NCI-H2029 (cell line): ENCODE data around the gene MYOM1.

Experiments used
- DNase-seq: peaks from one replicate; lab custom pipeline; 2025; lab: John Stamatoyannopoulos, UW

MYOM1 gene

DNA sequence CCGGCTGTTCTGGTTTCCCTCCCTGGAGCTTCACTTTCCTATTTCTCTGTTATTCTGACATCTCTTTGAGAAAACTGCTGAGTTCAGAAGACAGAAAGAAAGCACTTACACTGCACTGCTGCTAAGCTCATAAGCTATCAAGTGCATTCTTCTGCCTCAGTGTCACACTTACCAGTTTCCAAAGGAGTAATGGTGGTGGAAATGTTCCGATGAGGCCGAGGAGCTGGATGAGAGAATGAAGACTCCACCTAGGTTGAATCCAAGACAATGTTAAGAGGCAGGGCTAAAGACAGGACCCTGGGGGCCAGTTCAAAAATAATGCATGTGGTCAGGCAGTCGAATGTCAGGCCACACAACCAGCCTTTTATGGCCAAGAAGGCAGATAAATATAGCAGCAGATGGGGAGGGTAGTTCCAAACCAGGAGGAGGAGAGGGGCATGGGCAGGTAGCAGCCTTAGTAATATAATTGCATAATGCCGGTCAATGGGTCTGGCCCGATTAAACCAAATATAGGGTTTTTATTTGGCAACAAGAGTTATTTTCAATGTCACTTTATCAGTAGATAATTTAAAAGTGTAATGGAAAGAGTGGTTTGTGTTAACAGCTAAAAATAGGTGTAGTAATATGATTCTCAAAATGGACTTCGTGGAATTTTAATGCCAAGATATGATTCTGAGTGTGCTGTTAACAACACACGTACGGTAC, at the start of gene MYOM1:
MYOM1 (minus strand) TSS at position 338 of the 705 bp plus-strand sequence. CDS start 4,745 bp downstream, outside the sequence.
- DNase-seq, result no peak

DNA sequence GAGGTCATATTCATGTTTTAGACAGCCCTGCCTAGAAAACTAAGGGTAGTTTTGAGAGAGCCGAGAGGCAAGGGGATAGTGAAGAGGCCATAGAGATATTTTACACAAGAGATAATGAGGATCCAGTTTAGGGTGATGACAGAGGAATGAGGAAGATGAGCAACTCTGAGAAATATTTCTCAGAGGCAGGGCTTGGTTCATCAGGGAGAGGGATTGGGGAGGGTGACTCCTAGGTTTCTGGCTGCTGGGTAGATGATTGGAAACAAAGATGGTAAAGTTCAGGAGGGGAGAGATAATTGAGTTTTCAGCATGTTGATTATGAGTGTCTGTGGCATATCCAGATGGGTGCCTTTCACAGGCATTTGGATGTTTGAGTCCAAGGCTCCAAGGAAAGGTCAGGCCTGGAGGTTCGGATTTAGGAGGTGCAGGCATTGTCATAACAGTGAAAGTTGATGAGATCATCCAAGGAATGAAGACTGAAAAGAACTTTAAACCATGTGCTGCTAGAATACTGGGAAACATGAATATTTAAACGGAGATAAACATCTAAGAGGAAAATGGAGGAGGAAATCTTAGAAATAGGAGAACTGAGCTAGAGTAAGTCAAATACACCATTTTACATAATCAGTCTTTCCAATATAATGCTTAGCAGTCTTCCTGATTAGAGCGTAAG, 49.6 kb upstream of the MYOM1 start:
- no peak for DNase-seq

DNA sequence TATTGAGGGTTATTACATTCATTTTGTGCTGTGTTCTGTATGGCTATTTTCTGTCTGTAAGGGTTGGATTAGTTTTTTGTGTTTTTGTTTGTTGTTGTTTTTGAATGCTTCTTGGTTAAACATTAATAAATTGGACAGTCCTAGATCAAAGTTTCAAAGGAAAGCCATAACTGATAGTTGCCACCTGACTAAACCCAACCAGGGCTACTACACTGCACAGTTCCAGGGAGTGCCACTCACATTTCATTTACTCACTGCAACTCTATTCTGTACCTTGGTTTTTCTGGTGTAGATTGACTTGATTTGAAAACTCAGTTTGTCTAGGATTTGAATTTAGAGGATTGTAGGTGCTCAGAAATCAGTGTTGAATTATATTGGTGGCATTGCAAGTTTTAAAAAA, 48.5 kb upstream of the MYOM1 start:
- no peak for DNase-seq

DNA sequence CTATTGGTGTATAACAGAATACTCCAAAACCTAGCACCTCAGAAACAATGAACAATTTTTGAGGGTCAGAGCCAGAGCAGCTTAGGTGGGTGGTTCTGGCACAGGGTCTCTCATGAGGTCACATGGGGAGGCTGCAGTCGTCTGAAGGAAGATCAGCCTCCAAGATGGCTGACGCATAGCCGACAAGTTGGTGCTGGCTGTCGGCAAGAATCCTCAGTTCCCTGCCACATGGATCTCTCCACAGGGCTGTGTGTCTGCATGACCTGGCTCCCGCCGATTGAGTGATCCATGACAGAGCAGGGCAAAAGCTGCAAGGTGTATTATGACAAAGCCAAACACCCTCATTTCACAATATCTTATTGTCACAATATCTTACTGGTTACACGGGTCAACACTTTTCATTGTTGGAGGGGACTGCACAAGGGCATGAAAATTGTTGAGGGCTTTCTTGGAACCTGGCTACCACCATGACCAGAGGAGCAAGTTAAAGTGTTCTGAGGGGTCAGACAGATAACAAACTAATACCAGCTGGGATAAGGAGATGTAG, 46.4 kb upstream of the MYOM1 start:
- no peak for DNase-seq

DNA sequence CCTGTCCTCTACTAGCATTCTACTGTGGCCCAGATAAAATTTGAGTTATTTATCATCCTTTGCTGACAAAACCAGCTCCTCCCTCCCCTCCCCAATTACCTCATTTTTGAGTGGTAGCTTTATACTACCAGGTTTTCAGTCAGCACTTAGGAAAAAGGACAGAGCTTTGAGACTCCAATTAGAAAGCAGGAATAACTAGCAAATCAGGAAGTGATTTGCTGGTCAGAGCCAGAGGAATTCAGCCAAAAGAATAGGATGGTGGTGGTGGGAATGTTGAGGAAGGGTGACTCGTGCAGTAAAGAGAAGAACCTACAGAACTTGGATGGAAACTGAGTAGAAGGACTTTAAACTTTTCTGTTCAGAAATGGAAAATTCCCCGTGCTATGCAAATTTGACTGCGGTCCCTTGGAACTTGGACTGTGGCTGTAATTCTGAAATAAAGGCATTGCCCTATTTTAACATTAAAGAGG, 45.8 kb upstream of the MYOM1 start:
- no peak for DNase-seq

DNA sequence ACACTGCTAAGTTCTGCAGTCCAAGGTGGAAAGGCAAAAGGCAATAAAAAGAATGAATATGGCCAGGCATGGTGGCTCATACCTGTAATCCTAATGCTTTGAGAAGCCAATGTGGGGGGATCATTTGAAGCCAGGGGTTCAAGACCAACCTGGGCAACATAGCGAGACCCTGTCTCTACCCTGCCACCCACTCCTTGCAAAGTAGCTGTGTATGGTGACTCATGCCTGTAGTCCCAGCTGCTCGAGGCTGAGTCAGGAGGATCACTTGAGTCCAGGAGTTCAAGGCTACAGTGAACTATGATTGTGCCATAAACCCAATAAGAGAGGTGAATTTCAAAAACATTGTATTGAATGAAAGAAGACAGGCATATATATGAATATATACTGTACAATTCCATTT, 44.6 kb upstream of the MYOM1 start:
- no peak for DNase-seq

DNA sequence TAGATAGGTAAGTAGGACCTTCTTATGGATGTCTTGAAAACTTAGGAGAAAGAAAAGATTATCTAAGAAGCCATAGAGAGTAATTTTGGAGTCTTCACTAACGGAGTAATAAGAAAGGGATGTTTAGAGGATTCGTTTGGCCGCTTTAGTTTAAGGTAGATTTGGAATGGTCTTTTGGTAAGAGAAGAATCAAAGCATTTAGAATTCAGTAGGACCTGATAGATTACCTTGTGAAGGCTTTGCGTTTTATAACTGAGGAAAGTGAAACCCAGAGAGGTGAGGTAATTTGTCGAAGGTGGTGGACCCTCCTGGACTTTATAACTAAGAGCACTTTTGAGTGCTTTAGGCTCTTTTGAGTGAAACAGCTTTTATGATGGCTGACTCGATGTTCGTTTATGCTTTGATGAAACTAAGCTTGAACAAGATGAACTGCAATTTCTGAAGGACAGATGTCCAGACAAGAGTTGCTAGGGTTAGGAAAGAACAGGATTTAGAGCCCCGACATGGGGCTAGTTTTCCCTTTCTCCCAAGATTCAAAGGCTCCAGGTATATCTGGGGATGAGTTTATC, 43.4 kb upstream of the MYOM1 start:
- DNase-seq, result no peak

DNA sequence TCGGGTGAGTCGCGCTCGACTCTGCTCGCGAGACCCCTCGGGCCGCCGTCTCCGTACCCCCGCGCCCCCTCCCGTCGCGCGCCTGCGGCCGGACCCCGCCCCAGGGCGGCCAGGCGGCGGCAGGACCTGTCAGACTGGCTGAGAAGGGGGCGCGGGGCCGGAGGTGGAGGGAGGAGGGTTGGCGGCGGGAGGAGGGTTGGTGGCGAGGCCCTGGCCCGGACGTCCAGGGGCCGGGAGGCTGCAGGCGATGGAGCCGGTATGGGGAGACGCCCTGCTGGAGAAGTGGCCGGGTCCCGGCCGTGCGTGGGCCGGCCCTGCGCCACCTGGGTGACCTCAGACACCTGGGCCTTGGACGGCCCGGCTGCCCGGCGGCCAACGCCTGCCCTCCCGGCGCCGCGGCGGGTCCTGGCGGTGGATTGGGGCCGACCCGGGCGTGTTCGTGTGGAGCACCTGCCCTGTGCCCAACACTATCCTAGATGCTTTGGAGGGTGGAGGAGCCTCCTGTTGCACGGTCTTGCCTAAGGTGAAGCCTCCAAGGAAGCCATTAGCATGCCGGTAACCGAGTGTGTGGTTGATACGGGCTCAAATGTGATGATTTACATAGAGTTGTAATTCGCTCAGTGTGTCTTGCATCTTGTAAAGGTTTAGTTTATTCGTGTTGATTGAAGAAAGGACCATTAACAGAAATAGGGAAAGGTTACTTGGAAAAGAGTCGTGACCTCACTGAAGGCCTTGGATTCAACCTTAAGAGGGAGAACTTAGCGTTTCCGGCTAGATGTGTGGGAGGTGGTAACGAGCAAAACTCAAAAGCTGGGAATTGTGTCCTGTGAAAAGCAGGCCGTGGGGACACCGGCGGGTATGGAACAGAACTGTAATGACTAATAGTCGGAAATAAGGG, 42.7 kb upstream of the MYOM1 start:
- DNase-seq, result no peak

DNA sequence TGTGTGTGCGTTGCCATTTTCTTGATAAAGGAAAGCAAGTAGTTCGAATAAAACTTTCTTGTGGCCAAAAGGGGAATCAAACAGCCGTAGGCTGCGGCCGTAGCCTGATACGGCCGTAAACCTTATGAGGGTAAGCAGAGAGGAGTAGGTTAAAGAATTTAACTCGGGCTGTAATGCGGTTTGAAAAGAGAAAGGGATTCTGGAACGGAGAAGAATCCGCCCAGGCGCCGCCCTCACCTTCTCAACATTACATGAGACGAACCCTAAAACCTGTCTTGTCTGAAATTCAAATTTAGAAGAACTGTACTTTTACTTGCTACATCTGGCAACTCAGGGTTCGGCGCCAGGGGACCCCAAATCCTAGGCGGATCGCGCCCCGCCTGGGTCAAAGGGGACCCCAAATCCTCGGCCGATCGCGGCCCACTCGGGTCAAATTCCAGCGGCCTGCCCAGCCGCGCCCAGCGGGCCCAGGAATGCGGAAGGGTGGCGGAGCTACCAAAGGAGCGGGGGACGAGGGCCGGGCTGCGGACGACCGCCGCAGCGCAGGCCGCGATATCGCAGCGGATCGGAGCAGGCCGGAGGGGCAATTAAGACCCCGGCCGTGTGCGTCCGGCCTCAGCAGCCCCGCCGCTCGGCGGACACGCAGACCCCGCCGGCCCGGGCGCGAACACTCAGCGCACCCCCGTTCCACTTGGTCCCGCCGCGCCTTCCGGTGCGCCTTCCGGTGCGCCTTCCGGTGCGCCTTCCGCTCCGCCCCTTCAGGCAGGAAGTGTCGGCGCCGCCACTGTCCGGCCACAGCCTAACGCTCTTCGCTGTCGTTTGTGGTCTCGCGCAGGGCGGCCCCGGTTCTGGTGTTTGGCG, 41.8 kb upstream of the MYOM1 start, which contains the start of gene MYL12B:
MYL12B (plus strand) TSS at position 761 of the 861 bp plus-strand sequence. CDS start 10,766 bp downstream, outside the sequence.
- peak; percentile 45 for DNase-seq

DNA sequence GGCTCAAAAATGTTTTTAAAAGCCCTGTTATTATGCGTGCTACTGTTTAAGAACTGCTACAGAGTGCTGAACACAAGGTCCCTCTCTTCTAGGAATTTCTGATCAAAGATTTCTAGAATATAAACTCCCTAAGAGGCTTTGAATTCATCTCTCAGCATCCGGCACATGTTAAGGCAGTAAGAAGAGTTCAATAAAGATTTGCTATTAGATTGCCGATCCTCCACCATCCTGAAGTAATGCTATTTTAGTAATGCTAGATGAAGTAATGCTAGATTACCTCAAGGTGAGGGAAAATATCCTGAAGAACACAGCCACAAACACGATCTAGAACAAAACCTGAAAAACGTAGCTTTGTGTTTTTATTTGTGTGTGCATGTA, 41.2 kb upstream of the MYOM1 start:
- no peak for DNase-seq

DNA sequence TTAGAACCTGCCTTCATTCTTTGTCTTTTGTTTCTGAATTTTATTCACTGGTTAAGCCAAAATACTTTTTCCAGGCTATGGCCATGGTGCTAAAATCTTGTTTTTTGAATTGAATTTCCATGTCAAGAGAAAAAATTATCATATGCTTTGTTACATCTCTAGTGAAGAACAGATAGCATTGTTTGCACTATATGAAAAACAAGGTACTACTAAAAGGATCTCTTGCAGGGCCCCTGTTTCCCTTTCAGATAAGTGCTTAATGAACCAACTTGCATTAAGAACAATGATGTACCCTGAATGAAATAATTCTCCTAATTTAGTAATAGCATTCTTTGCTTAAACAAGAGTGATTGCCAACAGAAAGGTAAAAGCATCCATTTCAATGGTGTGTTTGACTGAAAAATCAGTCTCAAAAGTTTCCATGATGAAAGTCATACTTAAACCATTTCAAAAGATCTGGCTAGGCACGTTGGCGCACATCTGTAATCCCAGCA, 37.9 kb upstream of the MYOM1 start:
- no peak for DNase-seq

DNA sequence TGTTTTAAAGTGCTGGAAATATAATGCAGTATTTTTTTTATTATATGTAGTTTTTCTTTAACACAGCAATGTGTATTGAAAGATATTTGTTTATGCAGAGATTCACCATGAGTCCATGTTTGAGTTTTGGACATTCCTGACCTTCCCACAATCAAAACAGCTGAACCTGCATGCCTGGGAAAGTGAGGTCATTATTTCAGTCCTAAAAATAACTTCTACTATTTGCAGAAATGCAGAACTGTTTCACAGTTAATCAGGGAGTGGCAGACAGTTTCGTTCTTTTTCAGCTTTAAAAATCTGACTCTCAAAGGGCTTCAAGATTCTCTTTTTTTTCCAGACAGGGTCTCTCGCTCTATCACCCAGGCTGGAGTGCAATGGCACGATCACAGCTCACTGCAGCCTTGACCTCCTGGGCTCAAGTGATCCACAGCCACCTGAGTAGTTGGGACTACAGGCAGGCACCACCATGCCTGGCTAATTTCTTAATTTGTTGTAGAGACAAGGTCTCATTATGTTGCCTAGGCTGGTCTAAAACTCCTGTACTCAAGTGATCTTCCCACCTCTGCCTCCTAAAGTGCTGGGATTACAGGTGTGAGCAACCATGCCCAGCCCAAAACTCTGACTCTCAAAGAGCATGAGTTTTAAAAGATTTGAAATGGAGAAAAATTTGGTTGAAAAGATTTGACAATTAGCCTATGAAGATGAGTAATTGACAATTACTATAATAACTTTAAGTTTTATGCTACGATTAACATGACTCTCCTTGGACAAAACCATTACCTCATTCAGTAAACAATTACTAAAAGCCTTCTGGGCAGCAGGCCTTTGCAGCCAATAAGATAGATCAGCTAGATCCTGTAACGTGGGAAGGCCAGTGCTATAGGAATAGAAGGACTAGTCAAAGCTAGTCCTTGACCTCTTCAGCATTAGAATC, 37.2 kb upstream of the MYOM1 start:
- no peak for DNase-seq

DNA sequence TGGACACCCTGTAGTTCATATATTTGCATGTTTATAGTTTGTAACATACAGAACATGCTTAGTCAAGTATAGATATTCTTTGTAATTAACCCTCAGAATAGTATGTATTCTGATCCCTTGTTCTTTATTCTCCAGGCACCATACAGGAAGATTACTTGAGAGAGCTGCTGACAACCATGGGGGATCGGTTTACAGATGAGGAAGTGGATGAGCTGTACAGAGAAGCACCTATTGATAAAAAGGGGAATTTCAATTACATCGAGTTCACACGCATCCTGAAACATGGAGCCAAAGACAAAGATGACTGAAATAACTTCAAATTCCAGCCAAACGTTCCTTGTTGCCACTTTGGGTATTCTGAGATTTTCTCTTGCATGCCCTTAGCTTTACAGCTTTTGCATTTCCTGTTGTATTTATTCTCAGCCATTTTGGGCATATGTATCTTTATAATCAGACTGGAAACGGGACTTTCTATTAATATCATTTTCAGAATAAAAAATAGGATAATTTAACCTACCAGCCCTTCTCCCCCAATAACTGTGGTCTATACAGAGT, 35.9 kb upstream of the MYOM1 start:
- no peak for DNase-seq

DNA sequence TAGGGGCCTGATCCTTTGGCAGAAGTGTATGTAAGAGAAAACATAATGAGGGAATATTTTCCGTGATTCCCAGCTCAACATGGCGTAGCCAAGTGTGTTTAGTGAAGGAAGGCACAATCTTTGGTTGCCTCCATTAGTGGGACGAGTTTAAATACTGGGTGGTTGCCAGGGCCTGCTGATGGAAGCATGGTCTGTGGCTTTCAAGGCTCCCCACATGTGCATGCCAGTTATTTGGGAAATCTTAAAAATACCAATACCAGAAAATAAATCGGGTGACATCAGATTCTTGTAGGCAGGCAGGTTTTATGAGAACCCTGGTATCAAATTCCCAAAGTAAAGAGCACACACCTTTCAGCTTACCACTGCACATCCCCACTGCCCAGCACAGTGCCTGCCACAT, 35.0 kb upstream of the MYOM1 start:
- no peak for DNase-seq

DNA sequence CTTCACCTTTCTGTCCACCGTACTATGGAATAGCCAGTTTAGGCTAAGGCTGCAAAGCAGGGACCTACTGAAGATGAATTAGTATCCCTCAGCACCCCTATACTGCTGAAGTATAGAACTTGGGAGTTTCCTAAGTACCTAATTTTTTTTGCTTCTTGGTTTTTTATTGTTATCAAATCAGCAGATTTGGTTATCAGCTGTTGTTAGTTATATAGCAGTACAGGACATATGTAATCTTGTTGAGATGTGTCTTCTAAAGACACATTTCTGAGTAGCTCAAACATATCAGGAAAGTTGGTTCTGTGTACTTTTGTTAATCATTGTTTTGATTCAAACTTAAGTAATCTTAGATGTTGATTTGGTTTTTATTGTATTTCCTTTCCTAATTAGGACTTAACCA, 33.1 kb upstream of the MYOM1 start:
- DNase-seq, result no peak

DNA sequence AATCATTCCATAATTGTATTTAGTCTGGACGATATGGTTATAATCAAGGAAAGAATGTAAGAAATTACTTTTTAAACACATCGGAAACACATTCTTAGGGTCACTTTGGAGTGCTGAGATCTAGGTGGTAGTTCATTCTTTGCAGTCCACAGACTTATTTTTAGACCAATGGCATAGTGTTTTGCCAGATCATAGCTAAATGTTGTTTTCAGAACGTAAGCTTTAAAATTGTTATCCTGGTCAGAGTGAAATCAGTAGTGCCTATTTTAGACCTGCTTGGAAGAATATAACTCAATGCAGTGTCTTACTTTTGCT, 32.2 kb upstream of the MYOM1 start:
- DNase-seq, result no peak

DNA sequence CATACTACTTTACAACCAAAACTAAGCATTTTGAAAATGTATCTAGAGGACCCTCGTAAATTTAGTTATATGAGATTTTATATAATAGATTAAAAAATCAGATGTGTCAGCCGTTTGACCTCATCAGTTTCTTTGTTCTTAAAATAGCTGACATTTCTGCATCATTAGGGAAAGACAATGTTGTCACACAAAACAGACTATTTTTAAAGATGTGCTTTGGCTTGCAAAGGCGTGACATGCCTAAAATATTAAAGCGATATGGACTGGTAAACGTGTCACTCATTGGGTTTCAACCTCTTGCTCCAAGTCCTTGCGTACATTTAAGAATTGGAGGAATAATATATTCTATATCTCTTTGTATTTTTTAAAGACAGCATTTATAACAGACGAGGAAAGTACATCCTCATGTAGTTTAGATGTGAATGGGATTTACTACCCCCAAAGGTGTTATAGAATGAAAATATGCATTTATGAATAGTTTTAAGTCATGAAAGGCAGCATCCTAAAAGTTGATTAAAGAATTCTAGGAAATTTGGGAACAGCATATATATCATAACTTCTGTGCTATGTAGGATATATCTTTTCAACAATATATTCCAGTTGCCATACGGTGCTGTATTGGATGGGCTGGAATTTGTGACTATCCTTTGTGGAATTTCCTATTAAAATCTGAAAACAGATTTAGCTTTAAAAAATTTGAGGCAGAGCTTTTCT, 31.6 kb upstream of the MYOM1 start:
- no peak for DNase-seq

DNA sequence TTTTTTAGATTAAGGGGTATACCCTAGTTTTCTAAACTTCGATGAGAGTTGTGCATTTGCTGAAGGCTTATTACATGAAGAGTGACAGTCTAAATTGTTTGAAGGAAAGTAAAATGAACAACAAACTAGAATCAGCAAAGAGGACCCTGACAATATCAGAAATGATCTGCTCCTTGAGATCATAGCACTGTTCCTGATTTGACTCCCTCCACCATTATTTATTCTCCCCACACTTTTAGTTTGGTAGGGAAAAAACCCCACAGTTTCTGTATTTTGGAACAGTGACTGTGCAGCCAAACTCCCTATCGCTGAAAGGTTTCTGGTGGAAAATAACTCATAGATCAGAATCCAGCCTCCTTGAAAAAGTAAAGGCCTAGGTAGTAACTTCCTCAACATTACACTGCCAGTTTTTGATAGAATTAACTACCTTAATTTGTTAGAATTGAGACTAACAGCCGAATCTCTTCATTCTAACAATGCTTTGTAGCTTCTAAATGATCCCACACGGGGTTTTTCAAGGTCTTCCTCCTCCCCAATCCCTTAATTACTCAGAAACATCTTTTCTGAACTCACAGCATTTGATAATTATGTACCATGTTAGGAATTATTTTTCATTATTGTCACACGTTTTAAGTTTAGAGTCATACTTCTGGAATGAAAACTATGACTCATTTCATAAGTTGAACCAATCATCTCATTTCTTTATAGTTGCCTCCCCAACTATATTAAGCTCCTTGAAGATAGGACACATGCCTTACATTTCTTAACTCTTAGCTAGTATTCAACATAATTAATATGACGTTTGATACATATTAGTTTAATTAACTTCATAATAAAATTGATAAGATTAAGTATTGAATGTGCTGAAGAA, 30.7 kb upstream of the MYOM1 start:
- DNase-seq, result no peak
